K562 (cell line): ENCODE data around the gene R3HDM2. TPM values are rescaled to one million over a fixed set of nuclear protein-coding genes. Genes with fewer than 3 reads are reported as not detected.

Experiments
- CREB1 ChIP-seq, 2 experiments: sonication (generic) in 1 of 2; formaldehyde crosslinking in 1 of 2; IDR thresholded peaks; 2 replicates each; pipeline versions ENCODE4 v1.6.1 to v1.8.0; 2012 to 2022; ENCODE audit warnings: inconsistent platforms in 1 of 2, mild to moderate bottlenecking in 1 of 2, missing genetic modification reagents in 1 of 2, moderate library complexity in 1 of 2
- ETS2 ChIP-seq: IDR thresholded peaks from 2 replicates; pipeline ENCODE4 v1.6.1; 2016; ENCODE audit warnings: borderline replicate concordance, missing genetic modification characterization, mild to moderate bottlenecking, moderate library complexity, missing compliant biosample characterization; ENCODE audit not compliant: poor library complexity, severe bottlenecking
- GABPB2 ChIP-seq: fragments of 250-450 bp; sonication (Bioruptor Pico); conservative IDR thresholded peaks from 2 replicates; pipeline ENCODE4 v1.5.1; 2021; ENCODE audit warnings: mild to moderate bottlenecking
- GATAD2A ChIP-seq: fragments of 450-650 bp; IDR thresholded peaks from 2 replicates; pipeline ENCODE4 v1.6.1; 2017
- HMGN3 ChIP-seq: IDR thresholded peaks from 2 replicates; pipeline ENCODE4 v1.6.1; 2011; ENCODE audit warnings: borderline replicate concordance, low read depth, mild to moderate bottlenecking, mixed read lengths, low read length; ENCODE audit not compliant: insufficient read length; ENCODE audit errors: extremely low read depth
- PCBP1 ChIP-seq: fragments of 200-400 bp; formaldehyde crosslinking; IDR thresholded peaks from 2 replicates; pipeline ENCODE4 v1.6.1; 2018; ENCODE audit warnings: mild to moderate bottlenecking, low read depth, low read length; ENCODE audit not compliant: poor library complexity, severe bottlenecking
- PURB ChIP-seq: sonication (generic); formaldehyde crosslinking; IDR thresholded peaks from 2 replicates; pipeline ENCODE4 v1.9.0; 2021; ENCODE audit warnings: low read depth, mild to moderate bottlenecking, missing genetic modification reagents
- RBM14 ChIP-seq: fragments of 200-400 bp; formaldehyde crosslinking; IDR thresholded peaks from 2 replicates; pipeline ENCODE4 v1.6.1; 2018; ENCODE audit warnings: low read depth, mild to moderate bottlenecking, low read length, moderate library complexity, borderline replicate concordance; ENCODE audit not compliant: insufficient read depth
- YBX1 ChIP-seq: fragments of 450-650 bp; IDR thresholded peaks from 2 replicates; pipeline ENCODE4 v1.7.1; 2016; ENCODE audit warnings: mild to moderate bottlenecking
- ZNF785 ChIP-seq: fragments of 250-450 bp; sonication (Bioruptor Pico); IDR thresholded peaks from 2 replicates; pipeline ENCODE4 v1.4.0; 2020; ENCODE audit warnings: mild to moderate bottlenecking
- polyA plus RNA-seq, 8 experiments: library from polyadenylated mRNA; depleted of rRNA in 4 of 8; stranded (reverse) in 5 of 8; unstranded in 3 of 8; fragments of >200 nt; fragmentation: Nextera tagmentation in 2 of 8; fragmentation: Illumina TruSeq in 1 of 8; extraction: Ambion mirVana in 2 of 8; extraction: Trizol in 1 of 8; gene quantifications; 2 replicates each; pipeline versions ENCODE4 v1.2.1 to v1.2.3, GENCODE V29; 2011 to 2014; ENCODE audit warnings: inconsistent platforms in 1 of 8, missing spikeins in 1 of 8
- total RNA-seq, 7 experiments: library from RNA; depleted of rRNA in 6 of 7; stranded (reverse); fragments of >200 nt in 6 of 7; fragmentation: Illumina TruSeq in 2 of 7; extraction: Trizol in 2 of 7; gene quantifications; 2 replicates each; pipeline versions ENCODE4 v1.2.1 to v1.2.3, GENCODE V29; 2011 to 2021; ENCODE audit warnings: low replicate concordance in 1 of 7
- TF ChIP-seq, protein P1 (sequence below): sonication (generic); formaldehyde crosslinking; IDR thresholded peaks from 2 replicates; pipeline ENCODE4 v1.8.0; 2022; ENCODE audit warnings: mild to moderate bottlenecking, low read depth, missing genetic modification reagents
- TF ChIP-seq, protein P2 (sequence below): fragments of 250-450 bp; sonication (Bioruptor Pico); IDR thresholded peaks from 2 replicates; pipeline ENCODE4 v1.5.0; 2021; ENCODE audit warnings: mild to moderate bottlenecking, moderate library complexity
- TF ChIP-seq, protein P3 (sequence below): fragments of 450-650 bp; IDR thresholded peaks from 2 replicates; pipeline ENCODE4 v1.7.0; 2016; ENCODE audit warnings: borderline replicate concordance
- TF ChIP-seq, protein P4 (sequence below): fragments of 450-650 bp; IDR thresholded peaks from 2 replicates; pipeline ENCODE4 v1.6.1; 2017; ENCODE audit warnings: antibody characterized with exemption
- TF ChIP-seq, protein P5 (sequence below): fragments of 150-350 bp; conservative IDR thresholded peaks from 2 replicates; pipeline ENCODE4 v1.6.1; 2014; ENCODE audit warnings: low read length

The R3HDM2 gene
- total and polyA plus RNA-seq, 9 of the 15 experiments (the other 6 are each of a cell fraction or from before 2014, with no cell fraction given): 3.3 to 18.8 (median 9.0) TPM

DNA sequence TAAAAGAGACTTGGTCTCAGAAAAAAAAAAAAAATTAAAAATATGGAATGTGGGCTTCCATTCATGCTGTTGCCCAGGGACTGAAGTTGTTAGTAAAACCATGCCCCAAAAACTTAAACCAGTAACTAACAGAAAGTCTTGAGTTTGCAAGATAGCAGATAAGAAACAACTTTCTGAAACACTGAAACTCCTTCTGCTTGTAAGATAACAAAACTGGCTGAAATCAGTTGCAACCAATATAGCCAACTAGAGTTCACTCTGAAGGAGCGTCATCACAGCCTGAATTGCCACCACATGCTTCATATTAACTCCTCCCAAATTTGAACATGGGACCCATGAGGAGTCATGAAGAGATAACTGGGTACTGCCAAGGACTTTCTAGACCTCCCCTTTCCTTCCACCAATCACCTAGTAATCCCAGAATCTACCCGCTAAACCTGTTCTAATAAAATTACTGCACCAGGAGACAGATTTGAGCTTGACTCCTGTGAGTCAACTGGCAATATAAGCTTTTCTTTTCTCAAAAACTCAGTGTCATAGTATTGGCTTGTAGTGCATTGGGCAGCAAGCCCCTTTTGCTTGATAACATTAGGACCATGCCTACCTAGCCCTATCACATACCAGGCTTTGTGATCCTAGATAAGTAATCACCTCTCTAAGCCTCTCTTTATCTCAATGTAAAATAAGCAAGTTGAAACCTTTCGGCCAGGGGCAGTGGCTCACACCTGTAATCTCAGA, 53.6 kb downstream of the R3HDM2 start (continued):
- TF ChIP-seq, protein P1, sequence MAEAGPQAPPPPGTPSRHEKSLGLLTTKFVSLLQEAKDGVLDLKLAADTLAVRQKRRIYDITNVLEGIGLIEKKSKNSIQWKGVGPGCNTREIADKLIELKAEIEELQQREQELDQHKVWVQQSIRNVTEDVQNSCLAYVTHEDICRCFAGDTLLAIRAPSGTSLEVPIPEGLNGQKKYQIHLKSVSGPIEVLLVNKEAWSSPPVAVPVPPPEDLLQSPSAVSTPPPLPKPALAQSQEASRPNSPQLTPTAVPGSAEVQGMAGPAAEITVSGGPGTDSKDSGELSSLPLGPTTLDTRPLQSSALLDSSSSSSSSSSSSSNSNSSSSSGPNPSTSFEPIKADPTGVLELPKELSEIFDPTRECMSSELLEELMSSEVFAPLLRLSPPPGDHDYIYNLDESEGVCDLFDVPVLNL (CRISPR knock-in tag): no peak
- TF ChIP-seq ZNF785 (CRISPR knock-in tag): no peak
- no peak for TF ChIP-seq GABPB2 (CRISPR knock-in tag)
- no peak for TF ChIP-seq ETS2 (tag)
- no peak for TF ChIP-seq RBM14
- TF ChIP-seq PURB: no peak
- TF ChIP-seq, protein P2, sequence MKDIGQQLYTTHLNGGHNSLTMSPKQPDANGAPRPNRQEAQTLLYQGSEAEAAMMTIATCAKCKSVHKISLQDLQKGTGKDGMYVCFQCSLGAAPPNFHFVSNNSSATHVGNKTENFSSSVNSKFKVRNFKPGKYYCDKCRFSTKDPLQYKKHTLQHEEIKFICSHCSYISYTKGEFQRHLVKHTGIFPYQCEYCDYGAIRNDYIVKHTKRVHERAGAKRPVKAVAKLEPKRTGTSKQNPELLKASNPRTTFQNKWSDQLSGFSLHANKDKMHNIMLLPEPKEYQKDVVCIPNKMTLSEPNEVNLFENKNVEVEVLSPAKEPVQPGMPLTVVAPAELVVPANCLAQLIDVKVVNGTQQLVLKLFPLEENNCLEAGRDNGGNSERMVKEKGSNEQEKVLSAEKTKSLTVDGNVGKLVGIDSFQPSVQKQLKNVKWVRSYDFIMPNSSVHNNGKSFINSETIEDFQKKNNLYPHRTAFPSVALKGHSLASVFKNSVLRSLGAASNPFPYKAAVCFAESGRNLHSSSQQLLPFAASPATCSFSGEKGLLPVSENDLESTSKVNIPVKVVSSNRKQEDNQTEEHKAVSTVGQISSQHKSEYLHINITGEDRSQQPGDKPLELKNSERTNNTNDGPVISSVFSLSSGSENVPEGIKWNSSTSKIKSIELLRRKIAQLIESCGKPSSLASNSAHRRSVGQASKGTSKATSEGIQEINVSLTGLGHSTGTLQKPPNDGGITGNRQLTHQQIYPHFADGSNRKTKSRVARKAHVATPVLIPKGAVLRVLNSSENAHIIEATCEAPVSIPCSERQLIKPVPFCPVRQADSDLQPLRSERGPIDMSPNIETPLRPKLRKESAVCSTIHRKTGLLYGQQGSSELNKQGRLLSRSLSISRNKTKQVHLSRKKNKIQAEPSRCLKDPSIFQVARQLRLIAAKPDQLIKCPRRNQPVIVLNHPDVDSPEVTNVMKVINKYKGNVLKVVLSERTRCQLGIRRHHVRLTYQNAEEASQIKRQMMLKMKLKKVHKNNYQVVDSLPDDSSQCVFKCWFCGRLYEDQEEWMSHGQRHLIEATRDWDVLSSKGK (CRISPR knock-in tag): no peak
- TF ChIP-seq, protein P3, sequence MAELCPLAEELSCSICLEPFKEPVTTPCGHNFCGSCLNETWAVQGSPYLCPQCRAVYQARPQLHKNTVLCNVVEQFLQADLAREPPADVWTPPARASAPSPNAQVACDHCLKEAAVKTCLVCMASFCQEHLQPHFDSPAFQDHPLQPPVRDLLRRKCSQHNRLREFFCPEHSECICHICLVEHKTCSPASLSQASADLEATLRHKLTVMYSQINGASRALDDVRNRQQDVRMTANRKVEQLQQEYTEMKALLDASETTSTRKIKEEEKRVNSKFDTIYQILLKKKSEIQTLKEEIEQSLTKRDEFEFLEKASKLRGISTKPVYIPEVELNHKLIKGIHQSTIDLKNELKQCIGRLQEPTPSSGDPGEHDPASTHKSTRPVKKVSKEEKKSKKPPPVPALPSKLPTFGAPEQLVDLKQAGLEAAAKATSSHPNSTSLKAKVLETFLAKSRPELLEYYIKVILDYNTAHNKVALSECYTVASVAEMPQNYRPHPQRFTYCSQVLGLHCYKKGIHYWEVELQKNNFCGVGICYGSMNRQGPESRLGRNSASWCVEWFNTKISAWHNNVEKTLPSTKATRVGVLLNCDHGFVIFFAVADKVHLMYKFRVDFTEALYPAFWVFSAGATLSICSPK: no peak
- TF ChIP-seq CREB1 (IDR thresholded peaks at IDR 0.05): no peak
- no peak for TF ChIP-seq CREB1 (CRISPR knock-in tag; IDR thresholded peaks at IDR 0.05)
- TF ChIP-seq, protein P4, sequence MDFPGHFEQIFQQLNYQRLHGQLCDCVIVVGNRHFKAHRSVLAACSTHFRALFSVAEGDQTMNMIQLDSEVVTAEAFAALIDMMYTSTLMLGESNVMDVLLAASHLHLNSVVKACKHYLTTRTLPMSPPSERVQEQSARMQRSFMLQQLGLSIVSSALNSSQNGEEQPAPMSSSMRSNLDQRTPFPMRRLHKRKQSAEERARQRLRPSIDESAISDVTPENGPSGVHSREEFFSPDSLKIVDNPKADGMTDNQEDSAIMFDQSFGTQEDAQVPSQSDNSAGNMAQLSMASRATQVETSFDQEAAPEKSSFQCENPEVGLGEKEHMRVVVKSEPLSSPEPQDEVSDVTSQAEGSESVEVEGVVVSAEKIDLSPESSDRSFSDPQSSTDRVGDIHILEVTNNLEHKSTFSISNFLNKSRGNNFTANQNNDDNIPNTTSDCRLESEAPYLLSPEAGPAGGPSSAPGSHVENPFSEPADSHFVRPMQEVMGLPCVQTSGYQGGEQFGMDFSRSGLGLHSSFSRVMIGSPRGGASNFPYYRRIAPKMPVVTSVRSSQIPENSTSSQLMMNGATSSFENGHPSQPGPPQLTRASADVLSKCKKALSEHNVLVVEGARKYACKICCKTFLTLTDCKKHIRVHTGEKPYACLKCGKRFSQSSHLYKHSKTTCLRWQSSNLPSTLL: no peak
- no peak for TF ChIP-seq GATAD2A
- no peak for TF ChIP-seq HMGN3
- TF ChIP-seq, protein P5, sequence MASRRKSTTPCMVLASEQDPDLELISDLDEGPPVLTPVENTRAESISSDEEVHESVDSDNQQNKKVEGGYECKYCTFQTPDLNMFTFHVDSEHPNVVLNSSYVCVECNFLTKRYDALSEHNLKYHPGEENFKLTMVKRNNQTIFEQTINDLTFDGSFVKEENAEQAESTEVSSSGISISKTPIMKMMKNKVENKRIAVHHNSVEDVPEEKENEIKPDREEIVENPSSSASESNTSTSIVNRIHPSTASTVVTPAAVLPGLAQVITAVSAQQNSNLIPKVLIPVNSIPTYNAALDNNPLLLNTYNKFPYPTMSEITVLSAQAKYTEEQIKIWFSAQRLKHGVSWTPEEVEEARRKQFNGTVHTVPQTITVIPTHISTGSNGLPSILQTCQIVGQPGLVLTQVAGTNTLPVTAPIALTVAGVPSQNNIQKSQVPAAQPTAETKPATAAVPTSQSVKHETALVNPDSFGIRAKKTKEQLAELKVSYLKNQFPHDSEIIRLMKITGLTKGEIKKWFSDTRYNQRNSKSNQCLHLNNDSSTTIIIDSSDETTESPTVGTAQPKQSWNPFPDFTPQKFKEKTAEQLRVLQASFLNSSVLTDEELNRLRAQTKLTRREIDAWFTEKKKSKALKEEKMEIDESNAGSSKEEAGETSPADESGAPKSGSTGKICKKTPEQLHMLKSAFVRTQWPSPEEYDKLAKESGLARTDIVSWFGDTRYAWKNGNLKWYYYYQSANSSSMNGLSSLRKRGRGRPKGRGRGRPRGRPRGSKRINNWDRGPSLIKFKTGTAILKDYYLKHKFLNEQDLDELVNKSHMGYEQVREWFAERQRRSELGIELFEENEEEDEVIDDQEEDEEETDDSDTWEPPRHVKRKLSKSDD: no peak
- no peak for TF ChIP-seq PCBP1
- no peak for TF ChIP-seq YBX1
